ENCODE data around the gene OTUB2. TPM values are rescaled to one million over a fixed set of nuclear protein-coding genes. Genes with fewer than 3 reads are reported as not detected.

The OTUB2 gene
- total and polyA plus RNA-seq, 2 donors (not counting 3 experiments of a cell fraction or from before 2014, with no cell fraction given), result 0.70 to 1.6 TPM

GRCh38 chr14:94052662-94053061 lies 26.5 kb downstream of the OTUB2 start:
- Histone ChIP-seq H3K4me3 (replicated peaks in 1 of 3; ENCODE audit: insufficient read depth in 1 of 3, low read depth in 1 of 3, low read length in 3 of 3) (no peak overlapping the region), H3K79me2 (ENCODE audit: control insufficient read depth, insufficient read depth, low read length) (no peaks in the 10 kb centered on the region), H3K9me3 (replicated peaks; ENCODE audit: control insufficient read depth, insufficient read depth, low read length) (no peaks in the 10 kb centered on the region), H4K20me1 (replicated peaks; ENCODE audit: control insufficient read depth, extremely low read depth, insufficient read depth, low read length) (no peaks in the 10 kb centered on the region), H3K36me3 (ENCODE audit: control insufficient read depth in 2 of 2, extremely low read depth in 1 of 2, insufficient read depth in 2 of 2, low read length in 2 of 2) (peaks cover 13 to 33% of the 10 kb centered on the region in 2 experiments), H3K9me1 (replicated peaks; ENCODE audit: control insufficient read depth, extremely low read depth, insufficient read depth, low read length) (no peaks in the 10 kb centered on the region), H3K27me3 (ENCODE audit: control insufficient read depth in 2 of 2, insufficient read depth in 2 of 2, low read length in 2 of 2) (no peaks in the 10 kb centered on the region), H3K4me2 (ENCODE audit: insufficient read depth, low read length) (no peak overlapping the region), H3K9ac (replicated peaks; ENCODE audit: extremely low read depth, insufficient read depth, low read length) (no peak overlapping the region), H3K4me1 (ENCODE audit: control insufficient read depth, extremely low read depth, insufficient read depth, low read length) (peaks cover 3% of the 10 kb centered on the region), H2AFZ (ENCODE audit: low read depth, low read length) (no peak overlapping the region), H3K27ac (ENCODE audit: insufficient read depth, low read depth, low read length) (no peak overlapping the region)
- BruUV-seq (replicated peaks), result no TSS peak
- CTCF ChIA-PET, result interaction anchor here (1.1 to 7.6 kb wide), 9 partner anchors 10 to 128 kb away, joined by 3 to 133 read pairs (median 9); partner anchors contain the start of gene IFI27L2
- POLR2A ChIA-PET, result interaction anchor here (0.6 kb wide), 1 partner anchor 80 kb away, joined by 5 read pairs; no protein-coding TSS in a partner anchor
- TF ChIP-seq MAX (IDR thresholded peaks at IDR 0.05; ENCODE audit: insufficient read depth, insufficient read length), result no peak
- TF ChIP-seq FOS (IDR thresholded peaks at IDR 0.05; ENCODE audit: borderline replicate concordance, insufficient read depth, low read length), result no peak
- TF ChIP-seq, protein P1, sequence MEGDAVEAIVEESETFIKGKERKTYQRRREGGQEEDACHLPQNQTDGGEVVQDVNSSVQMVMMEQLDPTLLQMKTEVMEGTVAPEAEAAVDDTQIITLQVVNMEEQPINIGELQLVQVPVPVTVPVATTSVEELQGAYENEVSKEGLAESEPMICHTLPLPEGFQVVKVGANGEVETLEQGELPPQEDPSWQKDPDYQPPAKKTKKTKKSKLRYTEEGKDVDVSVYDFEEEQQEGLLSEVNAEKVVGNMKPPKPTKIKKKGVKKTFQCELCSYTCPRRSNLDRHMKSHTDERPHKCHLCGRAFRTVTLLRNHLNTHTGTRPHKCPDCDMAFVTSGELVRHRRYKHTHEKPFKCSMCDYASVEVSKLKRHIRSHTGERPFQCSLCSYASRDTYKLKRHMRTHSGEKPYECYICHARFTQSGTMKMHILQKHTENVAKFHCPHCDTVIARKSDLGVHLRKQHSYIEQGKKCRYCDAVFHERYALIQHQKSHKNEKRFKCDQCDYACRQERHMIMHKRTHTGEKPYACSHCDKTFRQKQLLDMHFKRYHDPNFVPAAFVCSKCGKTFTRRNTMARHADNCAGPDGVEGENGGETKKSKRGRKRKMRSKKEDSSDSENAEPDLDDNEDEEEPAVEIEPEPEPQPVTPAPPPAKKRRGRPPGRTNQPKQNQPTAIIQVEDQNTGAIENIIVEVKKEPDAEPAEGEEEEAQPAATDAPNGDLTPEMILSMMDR (IDR thresholded peaks at IDR 0.05; ENCODE audit: extremely low read depth in 1 of 2, insufficient read depth in 1 of 2, low read depth in 1 of 2, low read length in 2 of 2), result no peak
- TF ChIP-seq EZH2 (IDR thresholded peaks at IDR 0.05; ENCODE audit: borderline replicate concordance, low read depth, low read length, severe bottlenecking), result no peak
- TF ChIP-seq MYC (IDR thresholded peaks at IDR 0.05; ENCODE audit: low read depth, low read length), result no peak
- no peak for TF ChIP-seq GATA2 (IDR thresholded peaks at IDR 0.05; ENCODE audit: insufficient read depth, insufficient read length, low read depth, low read length)
- TF ChIP-seq JUN (IDR thresholded peaks at IDR 0.05; ENCODE audit: borderline replicate concordance, insufficient read depth, insufficient read length, low read depth), result no peak
- TF ChIP-seq POLR2A (IDR thresholded peaks at IDR 0.05; ENCODE audit: low read depth, low read length), result no peak
- no peak for TF ChIP-seq POLR2AphosphoS5 (IDR thresholded peaks at IDR 0.05; ENCODE audit: insufficient read depth, low read depth, low read length)
- FAIRE-seq (no peak), DNase-seq (ENCODE audit: low read depth, low spot score) (no peak)
- dilution Hi-C loops (cut with MboI; ENCODE audit: extremely low pct_ligation_motif_present, low sequenced_read_pairs) (no loop called here), intact Hi-C loops (cut with micrococcal nuclease) (no loop called here)
